HG02588 (cell line): ENCODE measurements around the gene AQP12A.
"Not testable (repeated sequence)": the region's sequence is repeated elsewhere in the genome, so short reads cannot be mapped to it uniquely, and the experiment has no call there.

ENCODE experiments used
- ATAC-seq: cut with Tn5 transposase; IDR thresholded peaks from one replicate; pipeline ENCODE4 v1.9.1; 2021; ENCODE audit warnings: mild to moderate bottlenecking, moderate library complexity; ENCODE audit not compliant: unreplicated experiment

AQP12A gene

GRCh38 chr2:240687741-240688552 lies 3.7 kb upstream of the AQP12A start:
- no peak for ATAC-seq

- ATAC-seq = no peak
These were observed 3.1 kb upstream of the AQP12A start for GRCh38 chr2:240688553-240688919.

GRCh38 chr2:240689975-240690374 lies 1.7 kb upstream of the AQP12A start:
- no peak for ATAC-seq

- not testable (repeated sequence) for ATAC-seq
These were observed 1.1 kb upstream of the AQP12A start for GRCh38 chr2:240690421-240691074.

GRCh38 chr2:240691075-240691427 lies 615 bp upstream of the AQP12A start:
- not testable (repeated sequence) for ATAC-seq

GRCh38 chr2:240692583-240693561 lies 1.2 kb downstream of the AQP12A start:
- ATAC-seq = not testable (repeated sequence)

- not testable (repeated sequence) for ATAC-seq
These were observed 2.6 kb downstream of the AQP12A start for GRCh38 chr2:240694304-240694703.

- ATAC-seq = not testable (repeated sequence)
These were observed 3.9 kb downstream of the AQP12A start for GRCh38 chr2:240695593-240695992.

GRCh38 chr2:240696469-240696868 lies 4.8 kb downstream of the AQP12A start:
- not testable (repeated sequence) for ATAC-seq

- not testable (repeated sequence) for ATAC-seq
These were observed 7.3 kb downstream of the AQP12A start for GRCh38 chr2:240698852-240699561.

- not testable (repeated sequence) for ATAC-seq
These were observed 8.2 kb downstream of the AQP12A start for GRCh38 chr2:240699835-240700234.

- ATAC-seq = not testable (repeated sequence)
These were observed 8.9 kb downstream of the AQP12A start for GRCh38 chr2:240700616-240701015.

GRCh38 chr2:240701091-240701735 lies 9.5 kb downstream of the AQP12A start:
- no peak for ATAC-seq

- no peak for ATAC-seq
These were observed 10.3 kb downstream of the AQP12A start for GRCh38 chr2:240701736-240702639.

GRCh38 chr2:240702640-240703011 lies 11.0 kb downstream of the AQP12A start:
- no peak for ATAC-seq

GRCh38 chr2:240703417-240704341 lies 12.0 kb downstream of the AQP12A start:
- ATAC-seq = no peak

- no peak for ATAC-seq
These were observed 13.0 kb downstream of the AQP12A start for GRCh38 chr2:240704651-240705050.

GRCh38 chr2:240705204-240705791 lies 13.6 kb downstream of the AQP12A start:
- no peak for ATAC-seq
